A549 treated with Mapracorat at 1 μM for 4 hours (cell line): ENCODE measurements around the gene RCHY1. TPM values are rescaled to one million over a fixed set of nuclear protein-coding genes. Genes with fewer than 3 reads are reported as not detected.

Experiments
- total RNA-seq: library from RNA; stranded (reverse); fragments of 200-300 nt; extraction: Qiagen RNA extraction; gene quantifications from 5 replicates; pipeline ENCODE4 v1.2.3, GENCODE V29; 2022

Gene RCHY1
- total RNA-seq, result 13.2 to 18.6 TPM (median 15.4 TPM) in 5 replicates

GRCh38 chr4:75514131-75514948 is at the start of gene RCHY1, which contains the start of gene THAP6:
Gene RCHY1 (minus strand): TSS chr4:75514403. CDS start chr4:75514286, 117 bp downstream.
Gene THAP6 (plus strand): TSS chr4:75514473. CDS start chr4:75515453, 980 bp downstream.

GRCh38 chr4:75555294-75556164 is 41.3 kb upstream of the RCHY1 start, which contains the start of gene ODAPH:
Gene ODAPH (plus strand): TSS chr4:75556066. CDS start chr4:75556083, 17 bp downstream.

Other genes with a start within 250 kb of the RCHY1 start
- gene THAP6, start 70 bp upstream of the RCHY1 start, total RNA-seq, result 5.0 to 6.6 TPM (median 6.1 TPM) in 5 replicates
- gene ODAPH, start 41.7 kb upstream of the RCHY1 start, total RNA-seq, result 0.14 to 0.21 TPM in 2 of 5 replicates, not detected in the others
- 0.82 to 1.0 TPM (median 0.91 TPM) in 5 replicates for gene CDKL2, start 116.1 kb upstream of the RCHY1 start, total RNA-seq
- gene G3BP2, start 159.0 kb upstream of the RCHY1 start, total RNA-seq, result 65.4 to 90.7 TPM (median 79.1 TPM) in 5 replicates
- gene USO1, start 210.2 kb upstream of the RCHY1 start, total RNA-seq, result 20.2 to 24.1 TPM (median 22.7 TPM) in 5 replicates